Endothelial cell of umbilical vein (primary cell): Measurements from ENCODE around the gene HTRA3. TPM values are rescaled to one million over a fixed set of nuclear protein-coding genes. Genes with fewer than 3 reads are reported as not detected.

Source experiments
- BruUV-seq: library from RNA; stranded (reverse); fragments of 400-500 nt; replicated peaks from 2 replicates; lab custom pipeline; 2021; lab: Mats Ljungman, UMichigan
- CTCF ChIA-PET: fragments of 300-600, 350-600 bp; sonication (Branson Sonifier 250); formaldehyde crosslinking; loops from one replicate; lab custom pipeline; 2021; ENCODE audit warnings: antibody characterized with exemption, inconsistent platforms; lab: Charles Lee
- POLR2A ChIA-PET: fragments of 300-600, 350-600 bp; sonication (Branson Sonifier 250); formaldehyde crosslinking; loops from one replicate; lab custom pipeline; 2021; ENCODE audit warnings: antibody characterized with exemption, inconsistent platforms; lab: Charles Lee
- DNase-seq: peaks from one replicate; pipeline ENCODE4 v3.0.0-alpha.2; 2011; ENCODE audit warnings: low read depth, low spot score
- FAIRE-seq: peaks from 2 replicates; lab custom pipeline; 2011; peaks lifted over from hg19 to GRCh38; lab: Jason Lieb, UNC
- H2AFZ ChIP-seq: 2 replicates; pipeline ENCODE4 v1.6.0; 2012; ENCODE audit warnings: low read depth, low read length, control low read depth, inconsistent platforms
- H3K27ac ChIP-seq: 2 replicates; pipeline ENCODE4 v1.5.1; 2011; ENCODE audit warnings: low read depth, mild to moderate bottlenecking, control low read depth, low read length, moderate library complexity; ENCODE audit not compliant: insufficient read depth
- H3K27me3 ChIP-seq, 2 experiments: 2 replicates each; pipeline versions ENCODE4 v1.6.0 to v1.6.1; 2011; ENCODE audit warnings: low read length in 2 of 2, mixed read lengths in 1 of 2; ENCODE audit not compliant: control insufficient read depth in 2 of 2, insufficient read depth in 2 of 2
- H3K36me3 ChIP-seq, 2 experiments: 2 replicates in 1 of 2; 3 replicates in 1 of 2; pipeline ENCODE4 v1.5.1; 2011; ENCODE audit warnings: low read length in 2 of 2, mild to moderate bottlenecking in 1 of 2, moderate library complexity in 1 of 2; ENCODE audit not compliant: control insufficient read depth in 2 of 2, insufficient read depth in 2 of 2; ENCODE audit errors: extremely low read depth in 1 of 2
- H3K4me1 ChIP-seq: 3 replicates; pipeline ENCODE4 v1.5.1; 2011; ENCODE audit warnings: mild to moderate bottlenecking, low read length; ENCODE audit not compliant: control insufficient read depth, insufficient read depth; ENCODE audit errors: extremely low read depth
- H3K4me2 ChIP-seq: 2 replicates; pipeline ENCODE4 v1.6.1; 2011; ENCODE audit warnings: low read length, control low read depth, mixed read lengths; ENCODE audit not compliant: insufficient read depth
- H3K4me3 ChIP-seq, 3 experiments: fragments of 200-600 bp in 1 of 3; sonication (generic), shearing (Covaris generic) in 1 of 3; replicated peaks in 1 of 3; 2 replicates each; pipeline ENCODE4 v1.5.1; 2011 to 2016; ENCODE audit warnings: control low read depth in 3 of 3, low read length in 3 of 3, mild to moderate bottlenecking in 2 of 3, inconsistent platforms in 1 of 3, low read depth in 1 of 3, moderate library complexity in 1 of 3; ENCODE audit not compliant: insufficient read depth in 1 of 3
- H3K79me2 ChIP-seq: 2 replicates; pipeline ENCODE4 v1.6.0; 2012; ENCODE audit warnings: low read length, inconsistent platforms; ENCODE audit not compliant: control insufficient read depth, insufficient read depth
- H3K9ac ChIP-seq: replicated peaks from 2 replicates; pipeline ENCODE3; 2011; ENCODE audit warnings: low read length, control low read depth; ENCODE audit not compliant: insufficient read depth; ENCODE audit errors: extremely low read depth
- H3K9me1 ChIP-seq: replicated peaks from 3 replicates; pipeline ENCODE4 v1.6.0; 2011; ENCODE audit warnings: mild to moderate bottlenecking, low read length; ENCODE audit not compliant: control insufficient read depth, insufficient read depth; ENCODE audit errors: extremely low read depth
- H3K9me3 ChIP-seq: replicated peaks from 2 replicates; pipeline ENCODE4 v1.5.1; 2012; ENCODE audit warnings: low read length, inconsistent platforms; ENCODE audit not compliant: control insufficient read depth, insufficient read depth
- H4K20me1 ChIP-seq: replicated peaks from 2 replicates; pipeline ENCODE3; 2011; ENCODE audit warnings: mild to moderate bottlenecking, low read length; ENCODE audit not compliant: control insufficient read depth, insufficient read depth; ENCODE audit errors: extremely low read depth
- EZH2 ChIP-seq: IDR thresholded peaks from 2 replicates; pipeline ENCODE4 v1.6.1; 2012; ENCODE audit warnings: borderline replicate concordance, low read depth, mild to moderate bottlenecking, moderate library complexity, low read length, inconsistent platforms; ENCODE audit not compliant: severe bottlenecking
- FOS ChIP-seq: IDR thresholded peaks from 2 replicates; pipeline ENCODE4 v1.6.1; 2011; ENCODE audit warnings: mild to moderate bottlenecking, low read length, moderate library complexity, borderline replicate concordance; ENCODE audit not compliant: insufficient read depth
- GATA2 ChIP-seq: IDR thresholded peaks from 2 replicates; pipeline ENCODE4 v1.7.0; 2011; ENCODE audit warnings: low read depth, mild to moderate bottlenecking, moderate library complexity, mixed read lengths, low read length; ENCODE audit not compliant: insufficient read length, insufficient read depth
- JUN ChIP-seq: IDR thresholded peaks from 2 replicates; pipeline ENCODE4 v1.6.1; 2011; ENCODE audit warnings: borderline replicate concordance, low read depth; ENCODE audit not compliant: insufficient read length, insufficient read depth
- MYC ChIP-seq: IDR thresholded peaks from one replicate; pipeline ENCODE4 v1.6.1; 2011; ENCODE audit warnings: mild to moderate bottlenecking, low read depth, low read length
- POLR2A ChIP-seq: IDR thresholded peaks from 2 replicates; pipeline ENCODE4 v1.6.1; 2012; ENCODE audit warnings: low read depth, mild to moderate bottlenecking, control low read depth, low read length
- POLR2AphosphoS5 ChIP-seq: IDR thresholded peaks from 2 replicates; pipeline ENCODE4 v1.6.1; 2012; ENCODE audit warnings: low read depth, mild to moderate bottlenecking, control low read depth, low read length, moderate library complexity; ENCODE audit not compliant: insufficient read depth
- dilution Hi-C: fragments of 300-500 bp; cut with MboI; formaldehyde crosslinking; loops from one replicate; pipeline ENCODE4 v1.15.0; 2019; ENCODE audit warnings: low sequenced_read_pairs; ENCODE audit not compliant: extremely low pct_ligation_motif_present
- intact Hi-C: fragments of 100-400 bp; cut with micrococcal nuclease; formaldehyde crosslinking; loops from one replicate; pipeline ENCODE4 v1.10.0; 2022
- polyA plus RNA-seq, 4 experiments: library from polyadenylated mRNA; depleted of rRNA in 3 of 4; stranded (reverse) in 3 of 4; unstranded in 1 of 4; fragments of >200 nt; gene quantifications; 2 replicates each; pipeline versions ENCODE4 v1.2.1 to v1.2.3, GENCODE V29; 2011 to 2012; ENCODE audit warnings: missing spikeins in 1 of 4
- total RNA-seq: library from RNA; stranded (reverse); gene quantifications from 2 replicates; pipeline ENCODE4 v1.2.3, GENCODE V29; 2021
- TF ChIP-seq, protein P1 (sequence below), 2 donors: IDR thresholded peaks; 1 replicate in 1 of 2; 2 replicates in 1 of 2; pipeline ENCODE4 v1.5.1; 2011; ENCODE audit warnings: low read length in 2 of 2, mild to moderate bottlenecking in 2 of 2, moderate library complexity in 2 of 2, control low read depth in 1 of 2, inconsistent platforms in 1 of 2, low read depth in 1 of 2; ENCODE audit not compliant: insufficient read depth in 1 of 2; ENCODE audit errors: extremely low read depth in 1 of 2
- TF ChIP-seq, protein P2 (sequence below): IDR thresholded peaks from 2 replicates; pipeline ENCODE4 v1.6.1; 2011; ENCODE audit not compliant: insufficient read depth, insufficient read length

Gene HTRA3
- total and polyA plus RNA-seq, 2 donors (not counting 3 experiments of a cell fraction or from before 2014, with no cell fraction given): 9.0 to 12.0 TPM

DNA sequence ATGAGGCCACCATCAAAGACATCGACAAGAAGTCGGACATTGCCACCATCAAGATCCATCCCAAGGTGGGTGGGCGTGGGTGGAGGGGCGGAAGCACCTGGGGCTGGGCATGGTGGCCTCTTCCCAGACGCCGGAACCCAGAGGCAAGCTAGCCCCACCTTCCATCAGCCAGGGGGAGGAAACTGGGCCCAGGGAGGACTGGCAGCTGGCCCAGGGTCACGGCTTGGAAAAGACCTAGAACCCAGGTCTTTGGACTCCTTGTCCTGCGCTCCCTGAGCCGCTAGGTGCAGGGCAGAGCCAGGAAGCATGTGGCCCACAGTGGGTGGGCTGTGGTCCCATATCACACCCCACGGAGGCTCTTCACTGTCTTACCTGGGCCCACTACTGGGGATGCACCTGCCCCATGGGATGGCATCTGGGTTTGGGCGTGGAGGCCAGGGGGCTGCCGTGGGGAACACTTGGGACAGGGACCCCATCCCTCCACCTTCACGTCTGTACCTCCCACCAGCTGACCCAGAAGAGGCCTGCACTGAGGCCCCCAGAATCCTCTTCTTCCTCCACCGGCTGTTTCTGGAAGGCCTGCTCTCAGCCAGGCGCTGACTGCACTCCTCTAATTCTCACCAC, 17.3 kb downstream of the HTRA3 start:
- Histone ChIP-seq H3K9ac (no peak overlapping the region), H3K9me3 (no peaks in the 10 kb centered on the region), H3K4me2 (no peak overlapping the region), H2AFZ (no peak overlapping the region), H3K36me3 (no peaks in the 10 kb centered on the region), H3K4me1 (no peaks in the 10 kb centered on the region), H3K4me3 (no peak overlapping the region), H3K27me3 (no peaks in the 10 kb centered on the region), H3K9me1 (no peaks in the 10 kb centered on the region), H3K27ac (no peak overlapping the region), H4K20me1 (no peaks in the 10 kb centered on the region), H3K79me2 (no peaks in the 10 kb centered on the region)
- intact Hi-C loops (no loop called here), dilution Hi-C loops (no loop called here)
- CTCF ChIA-PET: interaction anchor here (1.2 kb wide), 1 partner anchor 12 kb away, joined by 3 read pairs; no protein-coding TSS in a partner anchor
- POLR2A ChIA-PET: no interaction called here
- TF ChIP-seq GATA2: no peak
- TF ChIP-seq FOS: no peak
- TF ChIP-seq, protein P1, sequence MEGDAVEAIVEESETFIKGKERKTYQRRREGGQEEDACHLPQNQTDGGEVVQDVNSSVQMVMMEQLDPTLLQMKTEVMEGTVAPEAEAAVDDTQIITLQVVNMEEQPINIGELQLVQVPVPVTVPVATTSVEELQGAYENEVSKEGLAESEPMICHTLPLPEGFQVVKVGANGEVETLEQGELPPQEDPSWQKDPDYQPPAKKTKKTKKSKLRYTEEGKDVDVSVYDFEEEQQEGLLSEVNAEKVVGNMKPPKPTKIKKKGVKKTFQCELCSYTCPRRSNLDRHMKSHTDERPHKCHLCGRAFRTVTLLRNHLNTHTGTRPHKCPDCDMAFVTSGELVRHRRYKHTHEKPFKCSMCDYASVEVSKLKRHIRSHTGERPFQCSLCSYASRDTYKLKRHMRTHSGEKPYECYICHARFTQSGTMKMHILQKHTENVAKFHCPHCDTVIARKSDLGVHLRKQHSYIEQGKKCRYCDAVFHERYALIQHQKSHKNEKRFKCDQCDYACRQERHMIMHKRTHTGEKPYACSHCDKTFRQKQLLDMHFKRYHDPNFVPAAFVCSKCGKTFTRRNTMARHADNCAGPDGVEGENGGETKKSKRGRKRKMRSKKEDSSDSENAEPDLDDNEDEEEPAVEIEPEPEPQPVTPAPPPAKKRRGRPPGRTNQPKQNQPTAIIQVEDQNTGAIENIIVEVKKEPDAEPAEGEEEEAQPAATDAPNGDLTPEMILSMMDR (IDR thresholded peaks at IDR 0.05; ENCODE audit: extremely low read depth in 1 of 2, insufficient read depth in 1 of 2, low read depth in 1 of 2, low read length in 2 of 2): no peak
- TF ChIP-seq POLR2A: no peak
- TF ChIP-seq POLR2AphosphoS5: no peak
- TF ChIP-seq MYC: no peak
- TF ChIP-seq, protein P2, sequence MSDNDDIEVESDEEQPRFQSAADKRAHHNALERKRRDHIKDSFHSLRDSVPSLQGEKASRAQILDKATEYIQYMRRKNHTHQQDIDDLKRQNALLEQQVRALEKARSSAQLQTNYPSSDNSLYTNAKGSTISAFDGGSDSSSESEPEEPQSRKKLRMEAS: no peak
- TF ChIP-seq EZH2: no peak
- no peak for TF ChIP-seq JUN
- FAIRE-seq (no peak), DNase-seq (no peak)
- BruUV-seq: no TSS peak
